Neural crest cell (in vitro differentiated cells): Measurements from ENCODE around the gene N4BP2L2. TPM values are rescaled to one million over a fixed set of nuclear protein-coding genes. Genes with fewer than 3 reads are reported as not detected.

Experiments
- DNase-seq: peaks from one replicate; pipeline ENCODE4 v3.0.0; 2021; ENCODE audit warnings: low read depth, mixed read lengths, low spot score
- H3K27ac Mint-ChIP-seq: one replicate; pipeline ENCODE4 v1.8.0; 2021; ENCODE audit warnings: mild to moderate bottlenecking, mixed read lengths; ENCODE audit not compliant: unreplicated experiment
- H3K27me3 Mint-ChIP-seq: 2 replicates; pipeline ENCODE4 v1.8.0; 2021; ENCODE audit warnings: low read depth, mild to moderate bottlenecking, mixed read lengths
- H3K36me3 Mint-ChIP-seq: 2 replicates; pipeline ENCODE4 v1.8.0; 2021; ENCODE audit warnings: low read depth, mild to moderate bottlenecking, mixed read lengths
- H3K4me1 Mint-ChIP-seq: 2 replicates; pipeline ENCODE4 v1.8.0; 2021; ENCODE audit warnings: mixed read lengths
- H3K4me3 Mint-ChIP-seq: one replicate; pipeline ENCODE4 v1.8.0; 2021; ENCODE audit warnings: mild to moderate bottlenecking, mixed read lengths
- H3K9me3 Mint-ChIP-seq: 2 replicates; pipeline ENCODE4 v1.8.0; 2021; ENCODE audit warnings: mixed read lengths
- CTCF ChIP-seq: fragments of 200-600 bp; sonication (generic); conservative IDR thresholded peaks from 2 replicates; pipeline ENCODE4 v1.5.0; 2021; ENCODE audit warnings: antibody characterized with exemption, mild to moderate bottlenecking
- total RNA-seq: library from RNA; stranded (reverse); gene quantifications from 2 replicates; pipeline ENCODE4 v1.2.1, GENCODE V29; 2021

The N4BP2L2 gene
- total RNA-seq, 1 donor from 2014 or later, result 81.1 TPM

GRCh38 chr13:32448972-32449371 is 89.6 kb downstream of the N4BP2L2 start:
- Mint-ChIP-seq H3K4me1 (no peaks in the 10 kb centered on the region), H3K27ac (no peak overlapping the region), H3K9me3 (no peaks in the 10 kb centered on the region), H3K4me3 (no peak overlapping the region), H3K27me3 (no peaks in the 10 kb centered on the region), H3K36me3 (peaks cover 2% of the 10 kb centered on the region)
- TF ChIP-seq CTCF, result no peak
- DNase-seq, result no peak

- Mint-ChIP-seq H3K27me3 (no peaks in the 10 kb centered on the region), H3K4me3 (no peak overlapping the region)
Observed at GRCh38 chr13:32447894-32448623, 90.5 kb downstream of the N4BP2L2 start.

GRCh38 chr13:32446773-32447465 is 91.7 kb downstream of the N4BP2L2 start:
- peaks cover 4% of the 10 kb centered on the region for H3K36me3 Mint-ChIP-seq
- no peak for DNase-seq
- H3K4me1 Mint-ChIP-seq, result no peaks in the 10 kb centered on the region
- no peak overlapping the region for H3K27ac Mint-ChIP-seq
- TF ChIP-seq CTCF, result no peak
- no peaks in the 10 kb centered on the region for H3K9me3 Mint-ChIP-seq
- no peak overlapping the region for H3K4me3 Mint-ChIP-seq
- no peaks in the 10 kb centered on the region for H3K27me3 Mint-ChIP-seq

More at GRCh38 chr13:32447894-32448623, 90.5 kb downstream of the N4BP2L2 start:
- Mint-ChIP-seq H3K27ac (no peak overlapping the region), H3K9me3 (no peaks in the 10 kb centered on the region), H3K4me1 (no peaks in the 10 kb centered on the region), H3K36me3 (peaks cover under 1% of the 10 kb centered on the region)
- DNase-seq, result no peak
- TF ChIP-seq CTCF, result no peak

GRCh38 chr13:32446220-32446619 is 92.4 kb downstream of the N4BP2L2 start:
- Mint-ChIP-seq H3K36me3 (peaks cover 4% of the 10 kb centered on the region), H3K4me1 (no peaks in the 10 kb centered on the region), H3K27ac (no peak overlapping the region), H3K27me3 (no peaks in the 10 kb centered on the region), H3K9me3 (no peaks in the 10 kb centered on the region), H3K4me3 (no peak overlapping the region)
- DNase-seq, result no peak
- no peak for TF ChIP-seq CTCF

- Mint-ChIP-seq H3K27ac (no peak overlapping the region), H3K4me3 (no peak overlapping the region), H3K9me3 (no peaks in the 10 kb centered on the region), H3K4me1 (no peaks in the 10 kb centered on the region), H3K36me3 (peaks cover 4% of the 10 kb centered on the region), H3K27me3 (no peaks in the 10 kb centered on the region)
- TF ChIP-seq CTCF, result no peak
- DNase-seq, result no peak
Observed at GRCh38 chr13:32445461-32445860, 93.1 kb downstream of the N4BP2L2 start.
